Trophoblast cell (in vitro differentiated cells and primary cell): Measurements from ENCODE around the gene KLK4.

Experiments
- DNase-seq, 2 donors: peaks; one replicate each; pipeline ENCODE4 v3.0.0-alpha.2; 2016
- H2AFZ ChIP-seq: 2 replicates; pipeline ENCODE4 v1.6.1; 2013; ENCODE audit warnings: low read length, moderate library complexity, mild to moderate bottlenecking; ENCODE audit not compliant: insufficient read depth, poor library complexity
- H2AK5ac ChIP-seq: 2 replicates; pipeline ENCODE4 v1.6.1; 2013; ENCODE audit warnings: mild to moderate bottlenecking, low read length
- H2BK120ac ChIP-seq: 2 replicates; pipeline ENCODE4 v1.6.1; 2013; ENCODE audit warnings: low read length, mild to moderate bottlenecking, moderate library complexity; ENCODE audit not compliant: insufficient read depth, poor library complexity
- H2BK12ac ChIP-seq: 2 replicates; pipeline ENCODE4 v1.6.1; 2013; ENCODE audit warnings: mild to moderate bottlenecking, low read length, moderate library complexity
- H2BK5ac ChIP-seq: 2 replicates; pipeline ENCODE4 v1.6.1; 2013; ENCODE audit warnings: low read length, low read depth, moderate library complexity, mild to moderate bottlenecking; ENCODE audit not compliant: poor library complexity
- H3K14ac ChIP-seq: 2 replicates; pipeline ENCODE4 v1.6.1; 2013; ENCODE audit warnings: mild to moderate bottlenecking, low read length
- H3K18ac ChIP-seq: 2 replicates; pipeline ENCODE4 v1.6.1; 2013; ENCODE audit warnings: mild to moderate bottlenecking, low read length
- H3K23ac ChIP-seq: 2 replicates; pipeline ENCODE4 v1.6.1; 2013; ENCODE audit warnings: low read length
- H3K27ac ChIP-seq: 2 replicates; pipeline ENCODE4 v1.5.1; 2013; ENCODE audit warnings: low read depth, mild to moderate bottlenecking, inconsistent platforms, low read length, moderate library complexity
- H3K27me3 ChIP-seq: 2 replicates; pipeline ENCODE4 v1.6.1; 2013; ENCODE audit warnings: inconsistent platforms, mild to moderate bottlenecking, low read length, moderate library complexity; ENCODE audit not compliant: insufficient read depth
- H3K36me3 ChIP-seq, 2 experiments: 1 replicate in 1 of 2; 2 replicates in 1 of 2; pipeline ENCODE4 v1.6.1; 2013; ENCODE audit warnings: low read length in 2 of 2, mild to moderate bottlenecking in 2 of 2, moderate library complexity in 1 of 2; ENCODE audit not compliant: insufficient read depth in 2 of 2, control insufficient read depth in 1 of 2
- H3K4ac ChIP-seq: 2 replicates; pipeline ENCODE4 v1.6.1; 2013; ENCODE audit warnings: low read depth, mild to moderate bottlenecking, low read length, moderate library complexity
- H3K4me1 ChIP-seq, 2 experiments: 1 replicate in 1 of 2; 2 replicates in 1 of 2; pipeline ENCODE4 v1.6.1; 2013; ENCODE audit warnings: low read length in 2 of 2, mild to moderate bottlenecking in 2 of 2, moderate library complexity in 1 of 2; ENCODE audit not compliant: insufficient read depth in 2 of 2, control insufficient read depth in 1 of 2
- H3K4me2 ChIP-seq: 2 replicates; pipeline ENCODE4 v1.6.1; 2013; ENCODE audit warnings: inconsistent platforms, mild to moderate bottlenecking, low read length, moderate library complexity
- H3K4me3 ChIP-seq: 2 replicates; pipeline ENCODE4 v1.5.1; 2013; ENCODE audit warnings: mild to moderate bottlenecking, low read depth, low read length, inconsistent platforms
- H3K79me1 ChIP-seq: one replicate; pipeline ENCODE4 v1.6.1; 2013; ENCODE audit warnings: low read length
- H3K79me2 ChIP-seq: 2 replicates; pipeline ENCODE4 v1.6.1; 2013; ENCODE audit warnings: low read length, mild to moderate bottlenecking; ENCODE audit not compliant: control insufficient read depth, insufficient read depth, poor library complexity
- H3K9ac ChIP-seq: 2 replicates; pipeline ENCODE4 v1.6.1; 2013; ENCODE audit warnings: mild to moderate bottlenecking, low read length
- H3K9me3 ChIP-seq: 2 replicates; pipeline ENCODE4 v1.6.1; 2013; ENCODE audit warnings: low read depth, mild to moderate bottlenecking, control low read depth, inconsistent platforms, low read length; ENCODE audit not compliant: insufficient read depth
- H4K12ac ChIP-seq: 2 replicates; pipeline ENCODE4 v1.6.1; 2013; ENCODE audit warnings: low read depth, mild to moderate bottlenecking, low read length, moderate library complexity
- H4K8ac ChIP-seq: 2 replicates; pipeline ENCODE4 v1.6.1; 2013; ENCODE audit warnings: low read depth, mild to moderate bottlenecking, low read length, moderate library complexity
- H4K91ac ChIP-seq: one replicate; pipeline ENCODE4 v1.6.1; 2013; ENCODE audit warnings: low read depth, mild to moderate bottlenecking, low read length, moderate library complexity
- WGBS: extraction: QIAGEN DNeasy Blood & Tissue Kit; methylation state at CpG from one replicate; pipeline ENCODE4 v1.1.7; 2013; ENCODE audit warnings: missing lambda C conversion rate; ENCODE audit not compliant: insufficient read length, insufficient coverage; ENCODE audit errors: extremely low coverage; 5-methylcytosine and 5-hydroxymethylcytosine counted together

KLK4 gene

DNA sequence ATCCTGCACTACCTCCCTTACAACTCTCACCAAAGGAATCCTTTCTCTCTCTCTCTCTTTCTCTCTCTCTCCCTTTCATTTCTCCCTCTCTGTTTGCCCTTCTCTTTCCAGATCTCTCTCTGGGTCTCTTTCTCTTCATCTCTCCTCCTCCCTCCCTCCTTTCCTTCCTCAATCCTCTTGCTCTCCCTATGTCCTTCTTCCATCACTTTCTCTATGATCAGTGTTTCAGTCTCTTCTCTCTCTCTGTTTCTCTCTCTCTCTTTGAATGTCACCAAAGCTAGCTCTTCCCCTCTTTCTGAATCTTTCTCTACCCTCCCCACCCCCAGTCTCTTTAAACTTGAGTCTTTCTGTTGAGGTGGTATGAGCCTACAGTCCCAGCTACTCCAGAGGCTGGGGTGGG is 19.8 kb upstream of the KLK4 start:
- no peak overlapping the region for H4K8ac ChIP-seq
- no peak overlapping the region for H2BK5ac ChIP-seq
- no peaks in the 10 kb centered on the region for H3K9me3 ChIP-seq
- H3K14ac ChIP-seq, result no peak overlapping the region
- no peak overlapping the region for H3K27ac ChIP-seq
- no peaks in the 10 kb centered on the region for H3K79me2 ChIP-seq
- no peak overlapping the region for H4K91ac ChIP-seq
- H2BK12ac ChIP-seq, result no peak overlapping the region
- DNase-seq, result no peak
- H3K27me3 ChIP-seq, result no peaks in the 10 kb centered on the region
- no peak overlapping the region for H3K9ac ChIP-seq
- no peak overlapping the region for H3K18ac ChIP-seq
- H3K4me1 ChIP-seq, result peaks cover 0 to 2% of the 10 kb centered on the region in 2 experiments
- no peak overlapping the region for H2BK120ac ChIP-seq
- no peak overlapping the region for H2AFZ ChIP-seq
- no peak overlapping the region for H3K4me3 ChIP-seq
- no peaks in the 10 kb centered on the region for H3K36me3 ChIP-seq
- no peak overlapping the region for H3K4ac ChIP-seq
- H3K79me1 ChIP-seq, result no peaks in the 10 kb centered on the region
- H4K12ac ChIP-seq, result no peak overlapping the region
- H3K4me2 ChIP-seq, result no peak overlapping the region
- H2AK5ac ChIP-seq, result no peak overlapping the region
- no peak overlapping the region for H3K23ac ChIP-seq

DNA sequence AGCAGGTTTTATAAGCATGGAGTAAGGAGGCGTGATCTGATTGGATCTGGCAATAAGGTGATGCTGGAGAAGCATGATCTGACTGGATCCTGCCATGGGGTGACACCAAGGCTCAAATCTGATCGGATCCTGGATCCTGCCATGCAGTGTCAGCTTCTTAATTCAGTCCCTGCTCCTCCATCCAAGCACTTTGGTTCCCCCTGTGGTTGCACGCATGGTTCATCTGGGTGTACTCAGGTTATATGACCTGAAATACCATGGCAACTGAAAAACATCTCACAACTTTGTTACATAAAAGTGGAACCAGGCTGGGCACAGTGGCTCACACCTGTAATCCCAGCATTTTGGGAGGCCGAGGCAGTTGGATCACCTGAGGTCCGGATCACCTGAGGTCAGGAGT is 17.6 kb upstream of the KLK4 start:
- Histone ChIP-seq H3K14ac (no peak overlapping the region), H3K4me3 (no peak overlapping the region), H3K4me1 (peaks cover 0 to 2% of the 10 kb centered on the region in 2 experiments), H4K12ac (no peak overlapping the region), H3K79me2 (no peaks in the 10 kb centered on the region), H3K9me3 (no peaks in the 10 kb centered on the region), H3K18ac (no peak overlapping the region), H3K27ac (no peak overlapping the region), H2BK120ac (no peak overlapping the region), H2BK12ac (no peak overlapping the region), H2BK5ac (no peak overlapping the region), H3K4ac (no peak overlapping the region), H3K27me3 (no peaks in the 10 kb centered on the region), H3K23ac (no peak overlapping the region), H3K4me2 (no peak overlapping the region), H3K9ac (no peak overlapping the region), H4K91ac (no peak overlapping the region), H4K8ac (no peak overlapping the region), H3K36me3 (no peaks in the 10 kb centered on the region), H2AFZ (no peak overlapping the region), H2AK5ac (no peak overlapping the region), H3K79me1 (no peaks in the 10 kb centered on the region)
- WGBS, result no CpG with 5 or more reads among the region's 5 CpGs
- DNase-seq, result no peak

- H2BK5ac ChIP-seq, result no peak overlapping the region
- no peak overlapping the region for H4K8ac ChIP-seq
- no peak overlapping the region for H2BK120ac ChIP-seq
- no CpG with 5 or more reads among the region's 11 CpGs for WGBS
- H3K23ac ChIP-seq, result no peak overlapping the region
- H3K36me3 ChIP-seq, result no peaks in the 10 kb centered on the region
- no peaks in the 10 kb centered on the region for H3K4me1 ChIP-seq
- H3K27me3 ChIP-seq, result no peaks in the 10 kb centered on the region
- no peaks in the 10 kb centered on the region for H3K79me2 ChIP-seq
- DNase-seq, result no peak
- no peaks in the 10 kb centered on the region for H3K9me3 ChIP-seq
- no peak overlapping the region for H3K4ac ChIP-seq
- no peak overlapping the region for H4K91ac ChIP-seq
- H3K9ac ChIP-seq, result no peak overlapping the region
- H3K79me1 ChIP-seq, result no peaks in the 10 kb centered on the region
- H3K4me2 ChIP-seq, result no peak overlapping the region
- H2AK5ac ChIP-seq, result no peak overlapping the region
- H3K18ac ChIP-seq, result no peak overlapping the region
- H3K14ac ChIP-seq, result no peak overlapping the region
- H3K4me3 ChIP-seq, result no peak overlapping the region
- no peak overlapping the region for H2BK12ac ChIP-seq
- H2AFZ ChIP-seq, result no peak overlapping the region
- no peak overlapping the region for H3K27ac ChIP-seq
- no peak overlapping the region for H4K12ac ChIP-seq
These were observed 14.9 kb upstream of the KLK4 start for GRCh38 chr19:50926144-50926543.

DNA sequence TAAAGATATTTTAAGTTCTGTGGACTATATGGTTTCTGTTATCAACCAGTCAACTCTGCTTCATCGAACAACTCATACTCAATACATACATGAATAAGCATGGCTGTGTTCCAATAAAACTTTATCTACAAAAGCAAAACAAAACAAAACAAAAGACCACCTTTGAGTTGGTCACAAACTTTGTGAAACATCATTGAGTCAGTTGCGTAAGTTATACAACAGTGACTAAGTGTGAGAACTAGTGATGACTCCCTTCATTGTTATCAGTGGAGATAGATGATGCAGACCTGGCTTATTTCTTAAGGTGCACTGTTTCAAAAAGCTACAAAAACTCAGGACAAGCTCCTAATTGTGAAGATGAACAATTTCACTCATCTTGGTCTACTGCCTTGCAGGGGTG is 14.5 kb upstream of the KLK4 start:
- H3K79me2 ChIP-seq, result no peaks in the 10 kb centered on the region
- H2BK12ac ChIP-seq, result no peak overlapping the region
- no peak overlapping the region for H3K4ac ChIP-seq
- no peak overlapping the region for H3K14ac ChIP-seq
- no peak overlapping the region for H3K23ac ChIP-seq
- no peak overlapping the region for H2BK5ac ChIP-seq
- H3K27ac ChIP-seq, result no peak overlapping the region
- H2BK120ac ChIP-seq, result no peak overlapping the region
- H3K4me3 ChIP-seq, result no peak overlapping the region
- no peak overlapping the region for H4K12ac ChIP-seq
- no peak overlapping the region for H2AK5ac ChIP-seq
- no peak overlapping the region for H4K8ac ChIP-seq
- no peak overlapping the region for H3K18ac ChIP-seq
- WGBS, result no CpG with 5 or more reads among the region's 2 CpGs
- H3K9ac ChIP-seq, result no peak overlapping the region
- DNase-seq, result no peak
- H2AFZ ChIP-seq, result no peak overlapping the region
- no peaks in the 10 kb centered on the region for H3K9me3 ChIP-seq
- H3K4me1 ChIP-seq, result no peaks in the 10 kb centered on the region
- H3K4me2 ChIP-seq, result no peak overlapping the region
- H3K36me3 ChIP-seq, result no peaks in the 10 kb centered on the region
- H3K27me3 ChIP-seq, result no peaks in the 10 kb centered on the region
- no peaks in the 10 kb centered on the region for H3K79me1 ChIP-seq
- H4K91ac ChIP-seq, result no peak overlapping the region

GRCh38 chr19:50924586-50924985 is 13.4 kb upstream of the KLK4 start:
- no peaks in the 10 kb centered on the region for H3K79me1 ChIP-seq
- WGBS, result no CpG with 5 or more reads among the region's 6 CpGs

More at GRCh38 chr19:50924586-50924985, 13.4 kb upstream of the KLK4 start:
- no peak overlapping the region for H3K4me3 ChIP-seq
- no peaks in the 10 kb centered on the region for H3K4me1 ChIP-seq
- H3K23ac ChIP-seq, result no peak overlapping the region
- no peak overlapping the region for H3K14ac ChIP-seq
- H3K4me2 ChIP-seq, result no peak overlapping the region
- no peak overlapping the region for H2BK120ac ChIP-seq
- no peak overlapping the region for H3K18ac ChIP-seq
- no peak overlapping the region for H4K91ac ChIP-seq
- H3K9ac ChIP-seq, result no peak overlapping the region
- H3K27me3 ChIP-seq, result no peaks in the 10 kb centered on the region
- H3K4ac ChIP-seq, result no peak overlapping the region
- H2BK5ac ChIP-seq, result no peak overlapping the region
- no peak overlapping the region for H4K12ac ChIP-seq
- H2AFZ ChIP-seq, result no peak overlapping the region
- no peaks in the 10 kb centered on the region for H3K36me3 ChIP-seq
- H4K8ac ChIP-seq, result no peak overlapping the region
- DNase-seq, result no peak
- H3K79me2 ChIP-seq, result no peaks in the 10 kb centered on the region
- no peak overlapping the region for H2AK5ac ChIP-seq
- no peak overlapping the region for H2BK12ac ChIP-seq
- H3K9me3 ChIP-seq, result no peaks in the 10 kb centered on the region
- no peak overlapping the region for H3K27ac ChIP-seq
